OCI-LY7 (cell line): Measurements from ENCODE around the gene TTC36.

Experiments used
- EZH2phosphoT487 ChIP-seq: fragments of 200-600 bp; sonication (generic); IDR thresholded peaks from 2 replicates; pipeline ENCODE4 v1.6.1; 2018; ENCODE audit warnings: low read depth, borderline replicate concordance, mild to moderate bottlenecking, mixed run types, antibody characterized with exemption, low read length, moderate library complexity, mixed read lengths
- TF ChIP-seq, protein P1 (sequence below): fragments of 200-600 bp; sonication (generic); conservative IDR thresholded peaks from 2 replicates; pipeline ENCODE4 v1.5.1; 2014; ENCODE audit warnings: mild to moderate bottlenecking, antibody characterized with exemption, low read length, moderate library complexity, mixed read lengths

- TF ChIP-seq, protein P1, sequence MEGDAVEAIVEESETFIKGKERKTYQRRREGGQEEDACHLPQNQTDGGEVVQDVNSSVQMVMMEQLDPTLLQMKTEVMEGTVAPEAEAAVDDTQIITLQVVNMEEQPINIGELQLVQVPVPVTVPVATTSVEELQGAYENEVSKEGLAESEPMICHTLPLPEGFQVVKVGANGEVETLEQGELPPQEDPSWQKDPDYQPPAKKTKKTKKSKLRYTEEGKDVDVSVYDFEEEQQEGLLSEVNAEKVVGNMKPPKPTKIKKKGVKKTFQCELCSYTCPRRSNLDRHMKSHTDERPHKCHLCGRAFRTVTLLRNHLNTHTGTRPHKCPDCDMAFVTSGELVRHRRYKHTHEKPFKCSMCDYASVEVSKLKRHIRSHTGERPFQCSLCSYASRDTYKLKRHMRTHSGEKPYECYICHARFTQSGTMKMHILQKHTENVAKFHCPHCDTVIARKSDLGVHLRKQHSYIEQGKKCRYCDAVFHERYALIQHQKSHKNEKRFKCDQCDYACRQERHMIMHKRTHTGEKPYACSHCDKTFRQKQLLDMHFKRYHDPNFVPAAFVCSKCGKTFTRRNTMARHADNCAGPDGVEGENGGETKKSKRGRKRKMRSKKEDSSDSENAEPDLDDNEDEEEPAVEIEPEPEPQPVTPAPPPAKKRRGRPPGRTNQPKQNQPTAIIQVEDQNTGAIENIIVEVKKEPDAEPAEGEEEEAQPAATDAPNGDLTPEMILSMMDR: no peak
- TF ChIP-seq EZH2phosphoT487: no peak
Observed at GRCh38 chr11:118537409-118537980, 10.2 kb downstream of the TTC36 start.
